Measurements from ENCODE around the gene NDUFS7. TPM values are rescaled to one million over a fixed set of nuclear protein-coding genes. Genes with fewer than 3 reads are reported as not detected.
A peak's percentile ranks its signal among the peaks of the same experiment; 100 is the strongest.

Gene NDUFS7
- total RNA-seq, 4 donors from 2014 or later, result 77.7 to 106 (median 86.1) TPM

- ATAC-seq, result no peak
- Histone ChIP-seq H3K4me3 (no peak overlapping the region), H3K27me3 (no peaks in the 10 kb centered on the region), H3K4me1 (peaks cover 0 to 26% (median 9%) of the 10 kb centered on the region in 3 donors), H3K27ac (no peak overlapping the region), H3K36me3 (peaks cover 0 to 74% of the 10 kb centered on the region in 2 donors), H3K9me3 (no peaks in the 10 kb centered on the region)
- TF ChIP-seq POLR2A (IDR thresholded peaks at IDR 0.05) (no peak), EP300 (IDR thresholded peaks at IDR 0.05) (no peak), CTCF (IDR thresholded peaks at IDR 0.05) (no peak), POLR2AphosphoS5 (IDR thresholded peaks at IDR 0.05) (no peak)
- 85% methylated on average over 7 of the region's 17 CpGs; no CpG with 5 or more reads in 1 of the 2 donors for WGBS, 2 donors (ENCODE audit: low coverage in 1 of 2)
These were observed 10.1 kb downstream of the NDUFS7 start for GRCh38 chr19:1393841-1394240.

- peak; percentile 11 for ATAC-seq
- no peak overlapping the region for H3K4me3 ChIP-seq
- TF ChIP-seq CTCF (IDR thresholded peaks at IDR 0.05), result no peak
- no peak for TF ChIP-seq EP300 (IDR thresholded peaks at IDR 0.05)
- no peaks in the 10 kb centered on the region for H3K27me3 ChIP-seq
- peaks cover 0 to 68% of the 10 kb centered on the region in 2 donors for H3K36me3 ChIP-seq
- H3K4me1 ChIP-seq, result peaks cover 0 to 30% (median 9%) of the 10 kb centered on the region in 3 donors
- no peaks in the 10 kb centered on the region for H3K9me3 ChIP-seq
- 57% methylated on average over 14 of the region's 43 CpGs; no CpG with 5 or more reads in 1 of the 2 donors for WGBS, 2 donors (ENCODE audit: low coverage in 1 of 2)
- no peak overlapping the region for H3K27ac ChIP-seq
These were observed 10.8 kb downstream of the NDUFS7 start for GRCh38 chr19:1394252-1395193.

- no peak overlapping the region for H3K27ac ChIP-seq
- H3K9me3 ChIP-seq, result no peaks in the 10 kb centered on the region
- peaks cover 0 to 60% of the 10 kb centered on the region in 2 donors for H3K36me3 ChIP-seq
- no peak for TF ChIP-seq POLR2AphosphoS5 (IDR thresholded peaks at IDR 0.05)
- no peak for TF ChIP-seq CTCF (IDR thresholded peaks at IDR 0.05)
- no peak for TF ChIP-seq EP300 (IDR thresholded peaks at IDR 0.05)
- no peak for TF ChIP-seq POLR2A (IDR thresholded peaks at IDR 0.05)
- ATAC-seq, result peak; percentile 11
- no peak overlapping the region for H3K4me3 ChIP-seq
- 60 to 69% methylated on average over 1 to 6 of the region's 52 CpGs for whole genome bisulfite sequencing, 2 donors (ENCODE audit: low coverage in 1 of 2)
- peaks cover 0 to 39% (median 11%) of the 10 kb centered on the region in 3 donors for H3K4me1 ChIP-seq
- no peaks in the 10 kb centered on the region for H3K27me3 ChIP-seq
These were observed 11.7 kb downstream of the NDUFS7 start for GRCh38 chr19:1395194-1396018.

GRCh38 chr19:1396019-1396767, 12.5 kb downstream of the NDUFS7 start:
- WGBS, 2 donors (ENCODE audit: low coverage in 1 of 2), result 20 to 30% methylated on average over 1 to 2 of the region's 25 CpGs

More at GRCh38 chr19:1396019-1396767, 12.5 kb downstream of the NDUFS7 start:
- H3K27ac ChIP-seq, result no peak overlapping the region
- peaks cover 0 to 52% of the 10 kb centered on the region in 2 donors for H3K36me3 ChIP-seq
- peaks cover 3 to 47% (median 19%) of the 10 kb centered on the region in 3 donors for H3K4me1 ChIP-seq
- no peaks in the 10 kb centered on the region for H3K27me3 ChIP-seq
- TF ChIP-seq CTCF (IDR thresholded peaks at IDR 0.05) (no peak), EP300 (IDR thresholded peaks at IDR 0.05) (no peak), POLR2AphosphoS5 (IDR thresholded peaks at IDR 0.05) (no peak), POLR2A (IDR thresholded peaks at IDR 0.05) (no peak)
- no peak overlapping the region for H3K4me3 ChIP-seq
- ATAC-seq, result no peak
- H3K9me3 ChIP-seq, result no peaks in the 10 kb centered on the region
